ENCODE results near the gene SULT2A1. TPM values are rescaled to one million over a fixed set of nuclear protein-coding genes. Genes with fewer than 3 reads are reported as not detected.

SULT2A1 gene
- total RNA-seq, 1 donor from 2014 or later, result 2.1 TPM

GRCh38 chr19:47826800-47827199 is 59.3 kb downstream of the SULT2A1 start:
- no peaks in the 10 kb centered on the region for H3K36me3 ChIP-seq
- H3K27me3 ChIP-seq, result no peaks in the 10 kb centered on the region
- TF ChIP-seq, protein P1, sequence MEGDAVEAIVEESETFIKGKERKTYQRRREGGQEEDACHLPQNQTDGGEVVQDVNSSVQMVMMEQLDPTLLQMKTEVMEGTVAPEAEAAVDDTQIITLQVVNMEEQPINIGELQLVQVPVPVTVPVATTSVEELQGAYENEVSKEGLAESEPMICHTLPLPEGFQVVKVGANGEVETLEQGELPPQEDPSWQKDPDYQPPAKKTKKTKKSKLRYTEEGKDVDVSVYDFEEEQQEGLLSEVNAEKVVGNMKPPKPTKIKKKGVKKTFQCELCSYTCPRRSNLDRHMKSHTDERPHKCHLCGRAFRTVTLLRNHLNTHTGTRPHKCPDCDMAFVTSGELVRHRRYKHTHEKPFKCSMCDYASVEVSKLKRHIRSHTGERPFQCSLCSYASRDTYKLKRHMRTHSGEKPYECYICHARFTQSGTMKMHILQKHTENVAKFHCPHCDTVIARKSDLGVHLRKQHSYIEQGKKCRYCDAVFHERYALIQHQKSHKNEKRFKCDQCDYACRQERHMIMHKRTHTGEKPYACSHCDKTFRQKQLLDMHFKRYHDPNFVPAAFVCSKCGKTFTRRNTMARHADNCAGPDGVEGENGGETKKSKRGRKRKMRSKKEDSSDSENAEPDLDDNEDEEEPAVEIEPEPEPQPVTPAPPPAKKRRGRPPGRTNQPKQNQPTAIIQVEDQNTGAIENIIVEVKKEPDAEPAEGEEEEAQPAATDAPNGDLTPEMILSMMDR (IDR thresholded peaks at IDR 0.05), result no peak
- H3K4me1 ChIP-seq, result no peaks in the 10 kb centered on the region
- intact Hi-C loops (cut with DNase I), result no loop called here
- H3K27ac ChIP-seq, result no peak overlapping the region
- no peak for DNase-seq (ENCODE audit: low spot score in 2 of 2)
- peaks cover 0 to 3% of the 10 kb centered on the region in 2 donors for H3K9me3 ChIP-seq
- H3K4me3 ChIP-seq, result no peak overlapping the region

- Histone ChIP-seq H3K4me1 (no peaks in the 10 kb centered on the region), H3K27me3 (no peaks in the 10 kb centered on the region), H3K36me3 (no peaks in the 10 kb centered on the region), H3K27ac (no peak overlapping the region), H3K9me3 (peaks cover 0 to 3% of the 10 kb centered on the region in 2 donors), H3K4me3 (no peak overlapping the region)
- TF ChIP-seq, protein P1 (IDR thresholded peaks at IDR 0.05), result no peak
- intact Hi-C loops (cut with DNase I), result no loop called here
- DNase-seq (ENCODE audit: low spot score in 2 of 2), result no peak
Observed at GRCh38 chr19:47824396-47824795, 61.7 kb downstream of the SULT2A1 start.

DNA sequence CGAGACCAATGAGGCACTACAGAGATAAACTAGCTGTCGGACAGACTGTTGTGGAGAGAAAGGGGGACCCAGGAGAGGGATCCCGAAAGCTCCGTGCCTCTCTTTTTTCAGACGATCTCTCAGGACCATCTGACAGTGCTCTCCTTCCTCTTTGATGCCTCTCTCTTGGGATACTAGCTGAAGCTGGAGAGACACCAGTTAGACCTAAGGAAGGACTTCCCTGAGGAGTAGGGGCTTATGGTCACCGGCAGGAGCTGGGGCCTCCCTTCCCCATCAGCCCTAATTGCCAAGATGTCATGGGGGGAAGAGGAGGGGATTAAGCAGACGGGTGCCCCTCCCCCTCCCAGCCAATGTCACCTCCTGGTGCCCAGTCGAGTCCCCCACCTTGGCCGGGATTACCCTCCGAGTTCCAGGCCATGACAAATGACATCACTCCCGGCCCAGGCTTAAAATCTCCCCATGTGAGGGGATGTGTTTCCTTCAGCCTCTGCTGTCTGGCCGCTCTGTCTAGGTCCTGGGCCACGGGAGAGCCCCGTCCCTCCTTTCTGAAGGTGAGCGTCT is 64.6 kb downstream of the SULT2A1 start, which contains the start of gene CRX:
Gene CRX (plus strand): TSS at position 478 of the 561 bp plus-strand sequence. CDS start 12,507 bp downstream, outside the sequence.
- TF ChIP-seq, protein P1 (IDR thresholded peaks at IDR 0.05), result no peak
- Histone ChIP-seq H3K4me1 (no peaks in the 10 kb centered on the region), H3K27me3 (no peaks in the 10 kb centered on the region), H3K36me3 (no peaks in the 10 kb centered on the region), H3K9me3 (no peaks in the 10 kb centered on the region), H3K27ac (no peak within 1 kb of the TSS), H3K4me3 (no peak within 1 kb of the TSS)
- intact Hi-C loops (cut with DNase I), result no loop called here
- no peak for DNase-seq (ENCODE audit: low spot score in 2 of 2)

Other genes starting within 250 kb of the SULT2A1 start
- gene EHD2, start 172.9 kb downstream of the SULT2A1 start, total RNA-seq, result 342 TPM
- gene NOP53, start 140.8 kb downstream of the SULT2A1 start, total RNA-seq, result 385 TPM
- gene SELENOW, start 107.6 kb downstream of the SULT2A1 start, total RNA-seq, result 771 TPM
- not detected for gene TPRX1, start 81.8 kb downstream of the SULT2A1 start, total RNA-seq
- gene CRX, start 64.4 kb downstream of the SULT2A1 start, total RNA-seq, result not detected
- gene TPRX2, start 27.1 kb downstream of the SULT2A1 start, total RNA-seq, result not detected
- gene BSPH1, start 105.9 kb upstream of the SULT2A1 start, total RNA-seq, result not detected
- not detected for gene ELSPBP1, start 108.3 kb upstream of the SULT2A1 start, total RNA-seq
- gene CABP5, start 157.8 kb upstream of the SULT2A1 start, total RNA-seq, result not detected
- gene PLA2G4C, start 224.5 kb upstream of the SULT2A1 start, total RNA-seq, result 110 TPM

Data from ascending aorta (tissue), 2 donors.